ENCODE data around the gene HTRA2.

HTRA2 gene

GRCh38 chr2:74551530-74551929, 21.8 kb downstream of the HTRA2 start:
- TF ChIP-seq, protein P1, sequence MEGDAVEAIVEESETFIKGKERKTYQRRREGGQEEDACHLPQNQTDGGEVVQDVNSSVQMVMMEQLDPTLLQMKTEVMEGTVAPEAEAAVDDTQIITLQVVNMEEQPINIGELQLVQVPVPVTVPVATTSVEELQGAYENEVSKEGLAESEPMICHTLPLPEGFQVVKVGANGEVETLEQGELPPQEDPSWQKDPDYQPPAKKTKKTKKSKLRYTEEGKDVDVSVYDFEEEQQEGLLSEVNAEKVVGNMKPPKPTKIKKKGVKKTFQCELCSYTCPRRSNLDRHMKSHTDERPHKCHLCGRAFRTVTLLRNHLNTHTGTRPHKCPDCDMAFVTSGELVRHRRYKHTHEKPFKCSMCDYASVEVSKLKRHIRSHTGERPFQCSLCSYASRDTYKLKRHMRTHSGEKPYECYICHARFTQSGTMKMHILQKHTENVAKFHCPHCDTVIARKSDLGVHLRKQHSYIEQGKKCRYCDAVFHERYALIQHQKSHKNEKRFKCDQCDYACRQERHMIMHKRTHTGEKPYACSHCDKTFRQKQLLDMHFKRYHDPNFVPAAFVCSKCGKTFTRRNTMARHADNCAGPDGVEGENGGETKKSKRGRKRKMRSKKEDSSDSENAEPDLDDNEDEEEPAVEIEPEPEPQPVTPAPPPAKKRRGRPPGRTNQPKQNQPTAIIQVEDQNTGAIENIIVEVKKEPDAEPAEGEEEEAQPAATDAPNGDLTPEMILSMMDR (IDR thresholded peaks at IDR 0.05; ENCODE audit: unreplicated experiment in 3 of 3) = no peak
- Mint-ChIP-seq H3K4me3 (peak overlapping the region; percentile 33 to 87 (median 82)), H3K36me3 (ENCODE audit: low read depth) (peaks cover 5% of the 10 kb centered on the region), H3K4me1 (peaks cover 42% of the 10 kb centered on the region), H3K27me3 (ENCODE audit: low read depth) (peaks cover 6% of the 10 kb centered on the region), H3K9me3 (no peaks in the 10 kb centered on the region), H3K27ac (peak overlapping the region in 1 of 3 experiments; percentile 2)

DNA sequence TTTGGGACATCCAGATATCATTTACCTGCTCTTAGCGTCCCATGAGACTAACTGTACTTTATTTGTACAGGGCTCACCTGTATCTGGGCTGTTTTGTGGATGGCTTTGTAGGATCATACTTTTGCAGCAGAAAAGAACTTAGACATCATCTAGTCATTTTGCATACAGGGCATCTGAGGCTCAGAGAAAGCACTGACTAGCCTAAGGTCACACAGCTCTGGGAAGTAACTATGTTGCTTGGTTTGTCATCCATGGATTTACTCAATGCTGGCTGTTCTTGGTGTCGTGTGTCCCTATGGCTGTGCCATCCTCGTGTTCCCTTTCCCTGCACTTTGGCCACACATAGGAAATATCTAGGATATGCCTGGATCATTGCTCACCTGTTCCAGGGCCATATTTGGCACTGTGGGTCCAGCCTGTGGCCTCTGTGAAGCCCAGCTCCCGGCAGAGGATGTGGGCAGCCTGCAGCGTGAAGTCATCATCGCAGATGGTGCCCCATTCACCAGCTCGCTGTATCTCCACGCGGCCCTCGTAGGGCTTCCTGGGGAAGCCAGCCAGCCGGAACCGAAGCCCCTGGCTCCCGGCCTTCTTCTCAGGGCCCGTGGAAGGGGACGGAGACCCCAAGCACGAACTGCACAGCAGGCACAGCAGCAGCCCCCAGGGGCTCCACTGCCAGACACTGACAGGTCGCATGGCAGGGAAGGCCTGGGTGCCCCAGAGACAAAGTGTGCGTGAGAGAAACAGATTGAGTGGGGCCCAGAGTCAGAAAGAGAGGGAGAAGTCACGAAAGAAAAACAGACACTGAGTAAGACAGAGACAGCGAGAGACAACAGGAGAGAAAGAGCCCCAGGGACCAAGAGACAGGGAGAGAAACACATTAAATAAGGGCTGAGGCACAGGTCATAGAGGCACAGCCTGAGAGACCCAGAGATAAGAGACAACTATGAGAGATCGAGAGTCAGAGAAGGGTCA, 22.5 kb downstream of the HTRA2 start:
- Mint-ChIP-seq H3K27ac (peak overlapping the region; percentile 41 to 62 (median 51)), H3K9me3 (no peaks in the 10 kb centered on the region), H3K4me3 (peak overlapping the region; percentile 82 to 87 (median 86)), H3K27me3 (ENCODE audit: low read depth) (peaks cover 11% of the 10 kb centered on the region), H3K4me1 (peaks cover 42% of the 10 kb centered on the region), H3K36me3 (ENCODE audit: low read depth) (peaks cover 5% of the 10 kb centered on the region)
- TF ChIP-seq, protein P1 (IDR thresholded peaks at IDR 0.05; ENCODE audit: unreplicated experiment in 3 of 3) = no peak

DNA sequence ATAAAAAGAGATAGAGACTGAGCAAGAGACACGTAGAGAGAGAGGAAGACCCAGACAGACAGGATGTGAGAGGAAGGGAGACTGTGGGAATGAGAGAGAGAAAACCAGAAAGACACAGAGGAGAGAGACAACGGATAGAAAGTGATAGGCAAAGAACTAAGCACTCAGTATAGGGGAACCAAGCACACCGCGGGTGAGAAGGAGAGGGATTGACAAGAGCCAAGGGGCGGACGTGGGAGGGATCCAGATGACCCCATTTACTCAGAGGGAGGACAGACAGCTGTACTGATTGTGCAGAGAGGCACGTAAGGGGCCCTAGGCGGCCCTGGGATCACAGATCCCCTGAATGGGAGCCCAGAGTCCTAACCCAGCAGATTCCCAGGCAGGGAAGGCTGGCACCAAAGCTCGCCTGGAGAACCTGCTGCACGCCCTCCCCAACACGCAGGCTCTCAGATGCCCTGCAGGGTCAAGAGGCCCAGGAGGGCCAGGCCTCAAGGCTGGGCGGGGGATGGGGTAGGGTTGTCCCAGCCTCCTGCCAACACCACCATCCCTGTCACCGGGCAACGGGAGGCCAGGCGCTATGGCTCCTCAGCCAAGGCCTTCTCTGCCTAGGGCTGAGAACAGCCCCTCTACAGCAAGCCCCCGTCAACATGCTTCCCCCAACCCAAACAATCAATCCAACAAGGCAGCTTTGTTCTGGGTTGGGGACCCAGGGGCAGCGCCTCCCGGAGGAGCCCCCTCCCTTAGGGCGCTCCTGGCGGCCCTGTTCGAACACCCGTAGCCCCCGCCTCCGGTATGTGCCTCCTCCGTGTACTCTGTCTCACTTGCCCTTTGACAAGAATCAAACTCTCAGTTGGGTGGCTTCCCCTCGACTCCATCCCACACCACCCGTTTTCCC, 23.4 kb downstream of the HTRA2 start:
- TF ChIP-seq, protein P1 (IDR thresholded peaks at IDR 0.05; ENCODE audit: unreplicated experiment in 3 of 3) = no peak
- H3K4me1 Mint-ChIP-seq = peaks cover 39% of the 10 kb centered on the region
- H3K9me3 Mint-ChIP-seq = no peaks in the 10 kb centered on the region
- H3K27me3 Mint-ChIP-seq (ENCODE audit: low read depth) = peaks cover 15% of the 10 kb centered on the region
- H3K4me3 Mint-ChIP-seq = peak overlapping the region; percentile 82 to 95 (median 86)
- peaks cover 5% of the 10 kb centered on the region for H3K36me3 Mint-ChIP-seq (ENCODE audit: low read depth)
- peak overlapping the region; percentile 56 to 85 (median 65) for H3K27ac Mint-ChIP-seq

GRCh38 chr2:74553892-74554819, 24.4 kb downstream of the HTRA2 start, which contains the start of the genes DOK1 and LOXL3:
Gene DOK1 (plus strand): TSS chr2:74554720. CDS start chr2:74554755, 35 bp downstream.
Gene LOXL3 (minus strand): TSS chr2:74553942. CDS start chr2:74552634, 1,308 bp downstream.
- Mint-ChIP-seq H3K36me3 (ENCODE audit: low read depth) (peaks cover 5% of the 10 kb centered on the region), H3K27ac (peak within 1 kb of the TSS; percentile 65 to 85 (median 69))
- TF ChIP-seq, protein P1 (IDR thresholded peaks at IDR 0.05; ENCODE audit: unreplicated experiment in 3 of 3) = no peak

More at GRCh38 chr2:74553892-74554819, 24.4 kb downstream of the HTRA2 start, which contains the start of the genes DOK1 and LOXL3:
- Mint-ChIP-seq H3K4me1 (peaks cover 34% of the 10 kb centered on the region), H3K27me3 (ENCODE audit: low read depth) (peaks cover 18% of the 10 kb centered on the region), H3K4me3 (peak within 1 kb of the TSS; percentile 94 to 96 (median 96)), H3K9me3 (no peaks in the 10 kb centered on the region)
